HUES64 (cell line): ENCODE measurements around the gene ZMAT3.

Experiments
- H3K27ac ChIP-seq: 2 replicates; pipeline ENCODE4 v1.7.0; 2013; ENCODE audit warnings: low read depth, low read length, inconsistent platforms
- H3K27me3 ChIP-seq: 2 replicates; pipeline ENCODE4 v1.6.1; 2013; ENCODE audit warnings: mild to moderate bottlenecking, low read length; ENCODE audit not compliant: insufficient read depth
- H3K36me3 ChIP-seq: 2 replicates; pipeline ENCODE4 v1.6.1; 2013; ENCODE audit warnings: mild to moderate bottlenecking, low read length; ENCODE audit not compliant: insufficient read depth
- H3K4me1 ChIP-seq: 2 replicates; pipeline ENCODE4 v1.6.1; 2013; ENCODE audit warnings: mild to moderate bottlenecking, low read length, moderate library complexity; ENCODE audit not compliant: insufficient read depth
- H3K4me3 ChIP-seq: 2 replicates; pipeline ENCODE4 v1.5.1; 2013; ENCODE audit warnings: mild to moderate bottlenecking, low read length, moderate library complexity
- H3K9ac ChIP-seq: 2 replicates; pipeline ENCODE4 v1.6.1; 2013; ENCODE audit warnings: mild to moderate bottlenecking, low read depth, low read length
- H3K9me3 ChIP-seq: 2 replicates; pipeline ENCODE4 v1.6.1; 2013; ENCODE audit warnings: low read depth, low read length; ENCODE audit not compliant: insufficient read depth
- WGBS: fragments of 150-250, 120-280 bp; methylation state at CpG from one replicate; pipeline ENCODE4 v1.1.7; 2013; ENCODE audit warnings: missing lambda C conversion rate; 5-methylcytosine and 5-hydroxymethylcytosine counted together

ZMAT3 gene

DNA sequence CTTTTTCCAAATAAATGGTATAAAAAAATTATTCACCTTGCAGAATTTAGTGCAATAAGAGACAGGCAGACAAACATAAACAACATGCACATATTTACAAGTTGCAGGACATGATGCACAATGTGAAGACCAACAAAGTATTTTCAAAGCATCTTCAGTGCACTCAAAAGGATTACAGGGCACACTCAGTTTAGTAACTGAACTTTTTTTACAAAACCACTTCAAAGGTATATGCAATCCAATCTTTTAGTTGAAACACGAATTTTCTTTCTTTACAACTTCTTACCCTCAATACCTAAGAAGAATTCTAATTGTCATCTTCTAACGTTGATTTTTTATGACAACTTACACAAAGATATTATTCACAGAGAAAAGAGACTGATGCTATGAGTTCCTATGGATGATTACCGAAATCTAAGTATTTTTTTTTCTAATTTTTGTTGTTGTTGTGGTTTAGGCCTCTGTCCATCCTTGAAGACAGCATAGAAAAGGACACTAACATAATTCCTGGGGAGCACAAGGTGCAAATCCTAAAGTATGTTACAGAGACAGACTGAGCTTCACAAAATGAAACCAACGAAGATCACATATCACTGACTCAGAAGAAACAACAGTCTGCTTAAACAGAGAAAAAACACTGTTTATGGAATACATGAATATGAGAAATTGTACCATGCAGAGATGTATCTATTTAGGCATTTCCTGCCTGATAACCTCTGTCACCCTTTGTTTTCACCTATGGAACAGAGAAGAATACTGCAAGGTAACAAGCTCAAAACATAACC is 50.3 kb downstream of the ZMAT3 start:
- Histone ChIP-seq H3K4me3 (no peak overlapping the region), H3K27me3 (no peaks in the 10 kb centered on the region), H3K4me1 (no peaks in the 10 kb centered on the region), H3K36me3 (no peaks in the 10 kb centered on the region), H3K9me3 (no peaks in the 10 kb centered on the region), H3K27ac (no peak overlapping the region), H3K9ac (no peak overlapping the region)
- WGBS = 95% methylated on average over 4 of the region's 4 CpGs

DNA sequence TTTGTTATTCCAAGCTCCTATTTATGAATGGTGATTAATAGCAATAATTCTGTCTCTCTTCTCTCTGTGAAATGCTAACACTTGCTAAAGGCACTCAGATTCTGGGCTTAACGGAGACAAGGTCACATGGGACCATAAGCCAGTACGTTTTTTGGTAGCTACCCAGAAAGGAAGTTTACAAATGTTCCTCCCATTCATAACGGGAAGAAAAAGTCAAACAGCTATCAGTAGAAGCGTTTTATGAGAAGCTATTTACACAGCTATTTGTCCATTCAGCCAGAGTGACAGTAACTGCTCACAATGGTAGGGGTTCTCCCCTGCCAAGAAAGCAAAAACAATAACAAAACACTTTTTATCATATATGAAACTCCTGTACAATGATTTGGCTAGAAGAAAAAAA is 51.5 kb downstream of the ZMAT3 start:
- H3K9ac ChIP-seq = no peak overlapping the region
- no peaks in the 10 kb centered on the region for H3K4me1 ChIP-seq
- no peak overlapping the region for H3K27ac ChIP-seq
- no peak overlapping the region for H3K4me3 ChIP-seq
- H3K36me3 ChIP-seq = no peaks in the 10 kb centered on the region
- no peaks in the 10 kb centered on the region for H3K27me3 ChIP-seq
- WGBS = 83% methylated on average over 4 of the region's 4 CpGs
- no peaks in the 10 kb centered on the region for H3K9me3 ChIP-seq

DNA sequence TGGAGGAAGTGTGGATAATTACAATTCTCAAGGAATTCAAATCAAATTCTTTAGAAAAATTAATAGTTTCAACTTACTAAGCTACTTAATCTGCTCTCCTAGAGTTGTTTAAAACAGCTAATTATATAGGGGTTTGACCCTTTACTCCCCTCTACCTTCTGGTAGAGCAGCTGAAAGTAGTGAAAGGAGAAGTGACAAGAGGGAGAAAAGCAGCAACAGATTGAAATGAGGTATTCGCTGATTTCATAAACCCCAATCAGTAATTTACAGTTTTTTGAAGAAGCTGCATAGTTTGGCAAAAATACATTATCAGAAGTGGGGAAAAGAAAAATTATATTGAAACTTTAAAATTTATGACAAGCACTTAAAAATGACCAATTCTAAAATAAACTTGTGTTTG is 52.8 kb downstream of the ZMAT3 start:
- Histone ChIP-seq H3K4me3 (no peak overlapping the region), H3K9ac (no peak overlapping the region), H3K36me3 (no peaks in the 10 kb centered on the region), H3K27ac (no peak overlapping the region), H3K27me3 (no peaks in the 10 kb centered on the region), H3K9me3 (0 out of 2 replicates have a peak, but pooled peaks cover under 1% of the 10 kb centered on the region), H3K4me1 (no peaks in the 10 kb centered on the region)
- WGBS = no CpG with 5 or more reads among the region's 1 CpG

DNA sequence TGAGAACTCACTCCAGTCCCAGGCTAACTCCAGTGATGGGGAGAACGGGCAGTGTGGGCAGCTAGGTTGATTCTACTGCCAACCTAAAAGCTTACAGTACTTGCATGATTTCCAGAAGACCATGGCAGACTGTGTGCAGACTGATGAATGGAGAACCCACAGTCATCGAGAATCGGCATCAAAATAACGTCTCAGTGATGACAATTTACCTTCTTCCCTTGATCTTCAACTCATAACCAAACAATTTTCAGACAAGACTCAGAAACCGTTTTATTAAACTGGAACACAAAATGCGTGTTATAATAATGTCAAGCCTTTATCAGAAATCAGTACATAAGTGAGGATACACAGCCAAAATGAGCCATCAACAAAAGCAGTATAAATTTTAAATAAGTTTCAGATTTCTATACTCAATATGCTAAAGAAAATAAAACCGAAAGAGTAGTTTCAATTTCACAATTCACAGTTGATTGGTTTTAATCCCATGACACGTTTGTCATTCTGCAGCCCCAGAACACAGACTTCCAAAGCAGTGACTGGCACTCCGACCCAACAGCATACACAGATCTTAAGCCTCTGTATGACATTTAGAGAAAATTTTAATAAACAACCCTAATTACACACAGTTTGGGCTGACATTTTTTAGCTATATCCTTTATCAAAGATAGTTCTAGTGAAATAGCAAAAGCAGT is 54.5 kb downstream of the ZMAT3 start:
- H3K9ac ChIP-seq = no peak overlapping the region
- no peak overlapping the region for H3K27ac ChIP-seq
- H3K4me1 ChIP-seq = no peaks in the 10 kb centered on the region
- 91% methylated on average over 9 of the region's 9 CpGs for WGBS
- H3K27me3 ChIP-seq = no peaks in the 10 kb centered on the region
- no peaks in the 10 kb centered on the region for H3K36me3 ChIP-seq
- no peak overlapping the region for H3K4me3 ChIP-seq
- peaks cover 13% of the 10 kb centered on the region for H3K9me3 ChIP-seq

DNA sequence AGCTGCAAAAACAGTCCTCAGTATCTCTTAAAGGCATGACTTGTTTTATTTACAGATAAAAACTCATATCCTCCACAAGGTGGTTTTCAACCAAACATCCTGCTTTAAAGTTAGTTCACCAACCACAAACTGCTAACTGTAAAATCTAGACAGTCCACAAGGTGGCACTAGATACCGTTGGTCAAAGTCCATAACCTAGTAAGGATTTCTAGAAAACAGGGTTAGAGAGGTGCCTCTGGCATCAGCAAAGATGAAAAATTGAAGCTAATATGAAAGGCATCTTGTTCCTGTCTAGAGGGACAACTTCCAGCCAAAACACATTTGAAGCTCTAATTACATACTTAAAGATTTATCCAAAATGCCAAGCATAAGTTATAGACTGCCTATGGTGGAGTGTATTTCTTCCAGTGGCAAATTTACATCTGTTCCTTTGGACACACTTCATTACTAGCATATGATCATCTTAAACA is 56.0 kb downstream of the ZMAT3 start:
- WGBS = 0% methylated on average over 1 of the region's 1 CpG
- Histone ChIP-seq H3K4me1 (no peaks in the 10 kb centered on the region), H3K4me3 (no peak overlapping the region), H3K27ac (no peak overlapping the region), H3K36me3 (no peaks in the 10 kb centered on the region), H3K9ac (no peak overlapping the region), H3K9me3 (peaks cover 17% of the 10 kb centered on the region), H3K27me3 (no peaks in the 10 kb centered on the region)

DNA sequence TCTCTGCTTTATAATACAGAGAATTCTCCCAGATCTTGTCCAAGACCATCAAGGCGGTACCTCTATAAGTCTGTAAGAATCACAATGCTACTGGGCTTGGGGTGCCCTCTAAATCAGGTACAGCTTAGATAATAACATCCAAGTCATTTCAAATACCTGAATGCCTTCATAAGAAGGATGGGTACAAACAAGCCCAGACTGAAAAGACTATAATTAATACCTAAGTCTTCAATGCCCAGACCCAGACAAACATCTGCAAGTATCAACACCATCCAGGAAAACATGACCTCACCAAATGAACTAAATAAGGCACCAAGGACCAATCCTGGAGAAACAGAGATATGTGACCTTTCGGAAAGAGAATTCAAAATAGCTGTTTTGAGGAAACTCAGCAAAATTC is 65.9 kb downstream of the ZMAT3 start:
- Histone ChIP-seq H3K36me3 (no peaks in the 10 kb centered on the region), H3K9me3 (no peaks in the 10 kb centered on the region), H3K9ac (no peak overlapping the region), H3K27me3 (no peaks in the 10 kb centered on the region), H3K27ac (no peak overlapping the region), H3K4me3 (no peak overlapping the region), H3K4me1 (no peaks in the 10 kb centered on the region)
- WGBS = 95% methylated on average over 2 of the region's 2 CpGs

DNA sequence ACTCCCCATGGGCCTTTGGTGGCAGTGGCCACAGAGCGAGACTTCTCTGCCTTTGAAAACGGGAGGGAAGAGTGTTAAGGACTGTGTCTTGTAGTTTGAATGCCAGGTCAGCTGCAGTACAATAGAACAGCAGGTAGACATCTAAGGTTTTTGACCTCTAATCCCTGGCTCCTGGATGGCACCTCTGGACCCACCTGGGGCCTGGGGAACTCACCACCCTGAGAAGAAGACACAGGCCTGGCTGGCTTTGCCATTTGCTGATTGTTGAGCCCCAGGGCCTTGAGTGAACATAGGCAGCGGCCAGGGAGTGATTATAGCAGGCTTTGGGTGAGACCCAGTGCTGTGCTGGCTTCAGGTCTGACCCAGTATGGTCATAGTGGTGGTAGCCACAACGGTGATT is 66.4 kb downstream of the ZMAT3 start:
- Histone ChIP-seq H3K9me3 (no peaks in the 10 kb centered on the region), H3K27ac (no peak overlapping the region), H3K9ac (no peak overlapping the region), H3K4me1 (no peaks in the 10 kb centered on the region), H3K36me3 (no peaks in the 10 kb centered on the region), H3K4me3 (no peak overlapping the region), H3K27me3 (no peaks in the 10 kb centered on the region)
- 90% methylated on average over 4 of the region's 4 CpGs for WGBS

DNA sequence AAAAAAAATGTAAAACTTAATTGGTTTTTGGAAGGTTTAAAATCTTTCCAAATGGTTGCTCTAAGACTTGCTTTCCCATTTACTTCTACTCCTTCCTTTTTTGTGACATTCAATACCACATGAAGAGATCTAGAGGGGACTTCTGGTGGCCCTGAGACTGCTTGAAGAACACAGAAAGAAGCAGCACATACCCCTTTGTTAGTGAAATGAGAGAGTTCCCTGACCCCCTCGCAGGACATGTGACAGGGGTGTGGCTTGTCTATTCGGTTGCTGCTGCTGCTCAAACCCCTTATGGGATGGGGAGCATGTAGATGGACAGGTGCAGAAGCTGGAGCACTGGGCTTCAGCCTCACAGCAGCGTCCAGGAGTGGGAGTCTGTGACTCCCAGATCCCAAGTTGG is 71.0 kb downstream of the ZMAT3 start:
- no peaks in the 10 kb centered on the region for H3K27me3 ChIP-seq
- 71% methylated on average over 3 of the region's 3 CpGs for WGBS
- no peaks in the 10 kb centered on the region for H3K9me3 ChIP-seq
- H3K36me3 ChIP-seq = no peaks in the 10 kb centered on the region
- no peak overlapping the region for H3K27ac ChIP-seq
- no peaks in the 10 kb centered on the region for H3K4me1 ChIP-seq
- H3K9ac ChIP-seq = no peak overlapping the region
- no peak overlapping the region for H3K4me3 ChIP-seq

DNA sequence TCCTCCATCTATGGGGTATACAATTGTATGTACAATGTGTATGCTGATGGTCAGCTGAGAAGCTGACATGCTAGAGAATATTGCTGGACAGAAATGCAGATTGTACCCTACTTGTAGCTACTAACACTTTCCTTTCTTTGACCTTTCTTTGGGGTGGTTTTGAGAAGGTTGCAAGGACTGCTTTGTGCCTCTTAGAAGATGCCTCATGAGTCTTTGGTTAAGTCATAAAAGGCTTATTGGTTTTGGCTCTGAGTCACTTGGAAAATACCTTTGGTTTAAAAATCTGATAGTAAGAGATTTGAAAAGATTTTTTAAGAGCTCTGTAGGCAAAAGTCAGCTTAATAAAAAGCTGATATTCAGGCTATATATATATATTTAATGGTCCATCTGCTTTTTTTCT is 71.5 kb downstream of the ZMAT3 start:
- no peaks in the 10 kb centered on the region for H3K9me3 ChIP-seq
- H3K4me1 ChIP-seq = no peaks in the 10 kb centered on the region
- H3K27me3 ChIP-seq = no peaks in the 10 kb centered on the region
- H3K4me3 ChIP-seq = no peak overlapping the region
- no peaks in the 10 kb centered on the region for H3K36me3 ChIP-seq
- H3K27ac ChIP-seq = no peak overlapping the region
- H3K9ac ChIP-seq = no peak overlapping the region

DNA sequence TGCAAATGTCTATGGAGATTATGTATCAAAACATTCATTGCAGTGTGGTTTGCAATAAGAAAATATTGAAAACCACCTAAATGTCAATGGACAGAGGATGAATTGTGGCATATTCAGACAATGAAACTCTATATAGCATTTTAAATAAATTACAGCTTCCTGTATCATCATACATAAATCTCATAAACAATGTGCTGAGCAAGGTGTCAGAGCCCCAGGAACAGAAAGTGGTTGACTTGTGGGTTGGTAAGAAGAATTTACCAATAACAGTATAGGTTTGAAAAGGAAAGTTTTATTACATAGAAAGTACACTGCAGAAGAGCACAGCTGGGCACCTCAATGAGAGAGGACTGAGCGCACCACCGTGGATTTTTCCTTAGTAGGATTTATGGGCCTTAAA is 75.2 kb downstream of the ZMAT3 start:
- over 99% methylated on average over 2 of the region's 2 CpGs for WGBS
- no peaks in the 10 kb centered on the region for H3K9me3 ChIP-seq

DNA sequence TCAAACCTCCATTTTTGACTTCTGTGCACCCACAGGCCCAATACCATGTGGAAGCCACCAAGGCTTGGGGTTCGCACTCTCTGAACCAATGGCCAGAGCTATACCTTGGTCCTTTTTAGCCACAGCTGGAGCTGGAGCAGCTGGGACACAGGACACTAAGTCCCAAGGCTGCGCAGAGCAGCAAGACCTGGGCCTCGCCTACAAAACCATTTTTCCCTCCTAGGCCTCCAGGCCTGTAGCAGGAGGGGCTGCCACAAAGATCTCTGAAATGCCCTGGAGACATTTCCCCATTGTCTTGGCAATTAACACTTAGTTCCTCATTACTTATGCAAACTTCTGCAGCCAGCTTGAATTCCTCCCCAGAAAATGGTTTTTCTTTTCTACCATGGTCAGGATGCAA is 81.3 kb downstream of the ZMAT3 start:
- Histone ChIP-seq H3K9ac (no peak overlapping the region), H3K4me1 (no peaks in the 10 kb centered on the region), H3K4me3 (no peak overlapping the region), H3K27me3 (no peaks in the 10 kb centered on the region), H3K27ac (no peak overlapping the region), H3K36me3 (no peaks in the 10 kb centered on the region), H3K9me3 (peaks cover 43% of the 10 kb centered on the region)
- WGBS = 96% methylated on average over 3 of the region's 3 CpGs

More for the DNA sequence above, 75.2 kb downstream of the ZMAT3 start:
- Histone ChIP-seq H3K27me3 (no peaks in the 10 kb centered on the region), H3K4me1 (no peaks in the 10 kb centered on the region), H3K27ac (no peak overlapping the region), H3K9ac (no peak overlapping the region), H3K4me3 (no peak overlapping the region), H3K36me3 (no peaks in the 10 kb centered on the region)
